ENCODE data around the gene TRNP1.

- TF ChIP-seq CTCF (IDR thresholded peaks at IDR 0.05; ENCODE audit: low read depth, low read length, missing input control) (no peak), RAD21 (IDR thresholded peaks at IDR 0.05) (no peak), RXRA (IDR thresholded peaks at IDR 0.05) (no peak), ATF3 (IDR thresholded peaks at IDR 0.05) (no peak)
- TF ChIP-seq, protein P1, sequence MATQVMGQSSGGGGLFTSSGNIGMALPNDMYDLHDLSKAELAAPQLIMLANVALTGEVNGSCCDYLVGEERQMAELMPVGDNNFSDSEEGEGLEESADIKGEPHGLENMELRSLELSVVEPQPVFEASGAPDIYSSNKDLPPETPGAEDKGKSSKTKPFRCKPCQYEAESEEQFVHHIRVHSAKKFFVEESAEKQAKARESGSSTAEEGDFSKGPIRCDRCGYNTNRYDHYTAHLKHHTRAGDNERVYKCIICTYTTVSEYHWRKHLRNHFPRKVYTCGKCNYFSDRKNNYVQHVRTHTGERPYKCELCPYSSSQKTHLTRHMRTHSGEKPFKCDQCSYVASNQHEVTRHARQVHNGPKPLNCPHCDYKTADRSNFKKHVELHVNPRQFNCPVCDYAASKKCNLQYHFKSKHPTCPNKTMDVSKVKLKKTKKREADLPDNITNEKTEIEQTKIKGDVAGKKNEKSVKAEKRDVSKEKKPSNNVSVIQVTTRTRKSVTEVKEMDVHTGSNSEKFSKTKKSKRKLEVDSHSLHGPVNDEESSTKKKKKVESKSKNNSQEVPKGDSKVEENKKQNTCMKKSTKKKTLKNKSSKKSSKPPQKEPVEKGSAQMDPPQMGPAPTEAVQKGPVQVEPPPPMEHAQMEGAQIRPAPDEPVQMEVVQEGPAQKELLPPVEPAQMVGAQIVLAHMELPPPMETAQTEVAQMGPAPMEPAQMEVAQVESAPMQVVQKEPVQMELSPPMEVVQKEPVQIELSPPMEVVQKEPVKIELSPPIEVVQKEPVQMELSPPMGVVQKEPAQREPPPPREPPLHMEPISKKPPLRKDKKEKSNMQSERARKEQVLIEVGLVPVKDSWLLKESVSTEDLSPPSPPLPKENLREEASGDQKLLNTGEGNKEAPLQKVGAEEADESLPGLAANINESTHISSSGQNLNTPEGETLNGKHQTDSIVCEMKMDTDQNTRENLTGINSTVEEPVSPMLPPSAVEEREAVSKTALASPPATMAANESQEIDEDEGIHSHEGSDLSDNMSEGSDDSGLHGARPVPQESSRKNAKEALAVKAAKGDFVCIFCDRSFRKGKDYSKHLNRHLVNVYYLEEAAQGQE (IDR thresholded peaks at IDR 0.05), result no peak
Measured at GRCh38 chr1:27016376-27016775, 22.9 kb downstream of the TRNP1 start.
